ENCODE data around the gene GALNT14.

DNA sequence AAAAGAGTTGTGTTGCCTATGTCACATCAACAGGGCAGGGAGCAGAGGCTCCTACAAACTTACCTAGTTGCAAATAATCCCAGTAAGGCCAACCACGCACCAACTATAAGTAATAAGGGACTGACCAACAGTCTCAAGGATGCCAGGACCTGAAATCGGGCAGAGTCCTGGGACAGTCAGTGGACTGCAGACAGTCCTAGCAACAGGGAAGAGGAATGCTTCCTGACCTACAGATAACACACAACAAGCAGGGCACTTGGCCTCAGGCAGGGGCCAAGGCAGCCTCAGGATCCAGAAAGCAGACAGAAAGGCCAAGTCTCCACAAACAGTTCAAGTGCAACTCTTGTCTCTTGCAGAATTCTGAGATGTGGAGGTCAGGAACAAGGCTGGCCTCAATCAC is 56.2 kb downstream of the GALNT14 start:
- TF ChIP-seq, protein P1, sequence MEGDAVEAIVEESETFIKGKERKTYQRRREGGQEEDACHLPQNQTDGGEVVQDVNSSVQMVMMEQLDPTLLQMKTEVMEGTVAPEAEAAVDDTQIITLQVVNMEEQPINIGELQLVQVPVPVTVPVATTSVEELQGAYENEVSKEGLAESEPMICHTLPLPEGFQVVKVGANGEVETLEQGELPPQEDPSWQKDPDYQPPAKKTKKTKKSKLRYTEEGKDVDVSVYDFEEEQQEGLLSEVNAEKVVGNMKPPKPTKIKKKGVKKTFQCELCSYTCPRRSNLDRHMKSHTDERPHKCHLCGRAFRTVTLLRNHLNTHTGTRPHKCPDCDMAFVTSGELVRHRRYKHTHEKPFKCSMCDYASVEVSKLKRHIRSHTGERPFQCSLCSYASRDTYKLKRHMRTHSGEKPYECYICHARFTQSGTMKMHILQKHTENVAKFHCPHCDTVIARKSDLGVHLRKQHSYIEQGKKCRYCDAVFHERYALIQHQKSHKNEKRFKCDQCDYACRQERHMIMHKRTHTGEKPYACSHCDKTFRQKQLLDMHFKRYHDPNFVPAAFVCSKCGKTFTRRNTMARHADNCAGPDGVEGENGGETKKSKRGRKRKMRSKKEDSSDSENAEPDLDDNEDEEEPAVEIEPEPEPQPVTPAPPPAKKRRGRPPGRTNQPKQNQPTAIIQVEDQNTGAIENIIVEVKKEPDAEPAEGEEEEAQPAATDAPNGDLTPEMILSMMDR (IDR thresholded peaks at IDR 0.05) = no peak
- no peak for TF ChIP-seq POLR2A (IDR thresholded peaks at IDR 0.05)
